BJ (cell line): Measurements from ENCODE around the gene LAD1. TPM values are rescaled to one million over a fixed set of nuclear protein-coding genes. Genes with fewer than 3 reads are reported as not detected.

Experiments used
- CTCF ChIA-PET: fragments of 350-600 bp; formaldehyde crosslinking; extraction: SDS; loops from one replicate; lab custom pipeline; 2021; ENCODE audit warnings: antibody characterized with exemption, inconsistent platforms; lab: Yijun Ruan, JAX
- POLR2A ChIA-PET: fragments of 300-600 bp; sonication (Branson Sonifier 250); formaldehyde crosslinking; extraction: SDS; loops from one replicate; lab custom pipeline; 2021; ENCODE audit warnings: antibody characterized with exemption; lab: Charles Lee
- DNase-seq: peaks from one replicate; pipeline ENCODE4 v3.0.0-alpha.2; 2011; ENCODE audit warnings: low read depth
- H3K27me3 ChIP-seq: 2 replicates; pipeline ENCODE4 v1.6.0; 2011; ENCODE audit warnings: low read length; ENCODE audit not compliant: control insufficient read depth, insufficient read depth
- H3K36me3 ChIP-seq: 2 replicates; pipeline ENCODE4 v1.5.1; 2011; ENCODE audit warnings: low read length; ENCODE audit not compliant: control insufficient read depth, insufficient read depth
- H3K4me3 ChIP-seq: 2 replicates; pipeline ENCODE4 v1.5.1; 2011; ENCODE audit warnings: low read depth, mild to moderate bottlenecking, control low read depth, low read length
- polyA plus RNA-seq: library from polyadenylated mRNA; depleted of rRNA; stranded (reverse); fragments of >200 nt; gene quantifications from 2 replicates; pipeline ENCODE4 v1.2.3, GENCODE V29; 2011
- TF ChIP-seq, protein P1 (sequence below): IDR thresholded peaks from 2 replicates; pipeline ENCODE4 v1.5.1; 2011; ENCODE audit warnings: low read depth, mild to moderate bottlenecking, control low read depth, inconsistent platforms, low read length, moderate library complexity; ENCODE audit not compliant: insufficient read depth

Gene LAD1
- polyA plus RNA-seq, 1 experiment, result not detected

GRCh38 chr1:201379733-201380242 lies 19.3 kb downstream of the LAD1 start:
- POLR2A ChIA-PET, result no interaction called here
- CTCF ChIA-PET, result no interaction called here
- Histone ChIP-seq H3K4me3 (no peak overlapping the region), H3K36me3 (no peaks in the 10 kb centered on the region), H3K27me3 (peaks cover 9% of the 10 kb centered on the region)
- no peak for DNase-seq
- TF ChIP-seq, protein P1, sequence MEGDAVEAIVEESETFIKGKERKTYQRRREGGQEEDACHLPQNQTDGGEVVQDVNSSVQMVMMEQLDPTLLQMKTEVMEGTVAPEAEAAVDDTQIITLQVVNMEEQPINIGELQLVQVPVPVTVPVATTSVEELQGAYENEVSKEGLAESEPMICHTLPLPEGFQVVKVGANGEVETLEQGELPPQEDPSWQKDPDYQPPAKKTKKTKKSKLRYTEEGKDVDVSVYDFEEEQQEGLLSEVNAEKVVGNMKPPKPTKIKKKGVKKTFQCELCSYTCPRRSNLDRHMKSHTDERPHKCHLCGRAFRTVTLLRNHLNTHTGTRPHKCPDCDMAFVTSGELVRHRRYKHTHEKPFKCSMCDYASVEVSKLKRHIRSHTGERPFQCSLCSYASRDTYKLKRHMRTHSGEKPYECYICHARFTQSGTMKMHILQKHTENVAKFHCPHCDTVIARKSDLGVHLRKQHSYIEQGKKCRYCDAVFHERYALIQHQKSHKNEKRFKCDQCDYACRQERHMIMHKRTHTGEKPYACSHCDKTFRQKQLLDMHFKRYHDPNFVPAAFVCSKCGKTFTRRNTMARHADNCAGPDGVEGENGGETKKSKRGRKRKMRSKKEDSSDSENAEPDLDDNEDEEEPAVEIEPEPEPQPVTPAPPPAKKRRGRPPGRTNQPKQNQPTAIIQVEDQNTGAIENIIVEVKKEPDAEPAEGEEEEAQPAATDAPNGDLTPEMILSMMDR, result no peak

DNA sequence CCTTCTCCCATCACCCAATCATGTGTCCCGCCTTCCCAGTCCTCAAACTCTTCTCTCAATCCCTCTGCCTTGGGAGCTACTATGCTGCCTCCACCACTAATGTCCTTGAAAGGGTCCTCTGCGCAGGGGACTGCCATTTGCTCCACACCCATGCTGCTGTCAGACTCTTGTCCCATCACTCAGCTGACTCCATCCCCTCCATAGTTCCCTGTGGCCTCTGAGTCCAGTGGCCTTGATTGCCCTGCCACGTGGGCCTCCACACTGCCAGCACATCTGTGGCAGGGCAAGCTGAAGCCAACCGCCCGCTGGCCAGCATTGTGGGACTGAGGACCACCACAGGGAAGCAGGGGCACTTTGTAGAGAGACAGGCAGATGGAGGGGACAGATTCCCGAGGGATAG lies 20.3 kb downstream of the LAD1 start:
- TF ChIP-seq, protein P1, result no peak
- H3K27me3 ChIP-seq, result peaks cover 14% of the 10 kb centered on the region
- ChIA-PET POLR2A (interaction anchor here (0.6 to 0.7 kb wide), 2 partner anchors 32 to 96 kb away, joined by 3 read pairs; no protein-coding TSS in a partner anchor), CTCF (interaction anchor here (0.6 to 0.7 kb wide), 2 partner anchors 31 to 64 kb away, joined by 3 read pairs; no protein-coding TSS in a partner anchor)
- no peak overlapping the region for H3K4me3 ChIP-seq
- DNase-seq, result no peak
- no peaks in the 10 kb centered on the region for H3K36me3 ChIP-seq

DNA sequence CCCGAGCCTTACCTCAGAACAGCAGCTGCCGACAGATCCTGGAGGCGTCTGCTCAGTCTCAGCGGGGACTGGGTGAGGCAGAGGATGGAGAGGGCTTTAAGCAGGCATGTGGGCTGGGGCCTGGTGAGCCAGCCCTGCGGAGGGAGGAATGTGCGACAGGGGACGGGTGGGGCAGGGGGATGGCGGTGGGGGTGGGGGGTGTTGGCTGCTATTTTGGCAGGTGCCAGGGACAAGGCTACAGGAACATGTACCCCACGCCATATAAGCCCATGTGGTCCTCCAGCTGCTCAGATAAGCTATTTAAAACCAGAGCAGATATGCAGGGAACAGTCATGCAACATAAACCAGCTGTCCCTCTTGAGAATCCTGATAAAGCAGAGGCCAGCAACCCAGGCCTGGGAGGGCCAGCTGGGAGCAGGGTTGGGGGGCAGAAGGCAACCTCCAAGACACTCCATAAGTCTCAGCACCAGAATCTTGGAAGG lies 21.5 kb downstream of the LAD1 start, which contains the start of gene TNNT2:
TSS of gene TNNT2 (minus strand) at position 70 of the 482 bp plus-strand sequence. CDS start 4,426 bp downstream, outside the sequence.
- no peak for DNase-seq
- Histone ChIP-seq H3K27me3 (peaks cover 24% of the 10 kb centered on the region), H3K36me3 (no peaks in the 10 kb centered on the region), H3K4me3 (no peak within 1 kb of the TSS)
- CTCF ChIA-PET, result interaction anchor here (1.9 kb wide), 1 partner anchor 23 kb away, joined by 5 read pairs; no protein-coding TSS in a partner anchor
- TF ChIP-seq, protein P1, result no peak
- POLR2A ChIA-PET, result no interaction called here

DNA sequence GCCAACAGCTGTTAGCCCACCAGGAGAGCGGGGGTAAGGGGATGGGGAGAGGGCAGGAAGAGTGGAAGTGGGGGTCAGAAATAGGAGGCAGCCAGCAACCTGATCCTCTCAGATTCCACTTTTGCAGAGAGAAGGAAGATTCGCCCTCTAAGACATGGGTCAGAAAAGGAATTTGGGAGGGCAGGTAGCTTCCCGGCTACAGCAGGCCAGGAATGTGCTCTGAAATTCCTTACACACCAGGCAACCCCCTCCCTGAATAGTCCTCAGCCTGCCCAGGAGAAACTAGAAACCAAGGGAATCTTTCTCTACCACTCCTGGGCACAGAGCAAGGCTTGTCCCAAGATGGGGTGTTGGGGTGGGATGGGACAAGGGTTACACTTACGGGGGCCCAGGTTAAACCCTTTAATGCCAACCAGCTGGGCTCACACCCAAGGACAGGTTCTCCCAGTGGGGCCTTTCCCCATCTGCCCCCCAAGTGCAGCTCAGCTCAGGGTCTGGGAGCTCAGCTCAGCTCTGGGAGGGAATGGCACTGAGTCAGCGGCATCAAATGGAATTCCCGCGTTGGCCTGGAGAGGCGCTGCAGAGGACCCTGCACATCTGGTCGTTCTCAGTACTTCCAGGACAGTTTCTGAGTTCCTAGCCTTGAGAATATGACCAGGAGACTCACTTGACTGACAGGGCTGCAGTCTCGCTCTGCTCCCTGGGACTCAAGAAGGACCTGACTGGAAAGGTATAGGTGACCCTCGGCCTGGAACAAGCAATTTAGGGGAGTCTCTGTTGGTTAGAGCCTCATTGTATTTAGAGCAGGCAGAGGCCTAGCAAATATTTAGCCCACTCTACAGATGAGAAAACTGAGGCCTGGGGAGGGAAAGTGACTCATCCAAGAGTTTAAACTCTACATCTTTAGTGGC lies 22.4 kb downstream of the LAD1 start:
- DNase-seq, result peak; percentile 2
- Histone ChIP-seq H3K36me3 (no peaks in the 10 kb centered on the region), H3K4me3 (no peak overlapping the region), H3K27me3 (peaks cover 27% of the 10 kb centered on the region)
- POLR2A ChIA-PET, result interaction anchor here (0.6 kb wide), 1 partner anchor 184 kb away, joined by 3 read pairs; no protein-coding TSS in a partner anchor
- CTCF ChIA-PET, result interaction anchor here (0.9 to 5.5 kb wide), 9 partner anchors 9 to 122 kb away, joined by 3 to 41 read pairs (median 9); no protein-coding TSS in a partner anchor
- TF ChIP-seq, protein P1, result peak; percentile 61

- no peaks in the 10 kb centered on the region for H3K36me3 ChIP-seq
- H3K27me3 ChIP-seq, result peaks cover 28% of the 10 kb centered on the region
- POLR2A ChIA-PET, result interaction anchor here (0.6 kb wide), 1 partner anchor 183 kb away, joined by 3 read pairs; no protein-coding TSS in a partner anchor
- H3K4me3 ChIP-seq, result no peak overlapping the region
- CTCF ChIA-PET, result interaction anchor here (0.9 to 5.5 kb wide), 8 partner anchors 9 to 122 kb away, joined by 3 to 41 read pairs (median 10); no protein-coding TSS in a partner anchor
- DNase-seq, result no peak
- TF ChIP-seq, protein P1, result no peak
Measured at GRCh38 chr1:201376107-201376463, 23.0 kb downstream of the LAD1 start.
